Activated T-cell treated with anti-CD3 and anti-CD28 coated beads, Interleukin-2, amount 50 U/mL, for 4 hours (primary cell): ENCODE measurements around the gene PTCH2. TPM values are rescaled to one million over a fixed set of nuclear protein-coding genes. Genes with fewer than 3 reads are reported as not detected.
"Not testable (repeated sequence)": the region's sequence is repeated elsewhere in the genome, so short reads cannot be mapped to it uniquely, and the experiment has no call there.

Experiments used
- ATAC-seq, 2 donors: fragments of 200-7000 bp; cut with Tn5 transposase; one replicate each; pipeline ENCODE4 v1.10.0; 2021
- DNase-seq: peaks from one replicate; pipeline ENCODE4 v3.0.0-alpha.2; 2020
- H3K27me3 Mint-ChIP-seq: one replicate; pipeline ENCODE4 v1.8.0; 2021; ENCODE audit warnings: low read depth, mixed read lengths
- H3K36me3 Mint-ChIP-seq: one replicate; pipeline ENCODE4 v1.8.0; 2022; ENCODE audit warnings: mixed read lengths; ENCODE audit not compliant: insufficient read depth
- H3K4me1 Mint-ChIP-seq: one replicate; pipeline ENCODE4 v1.8.0; 2021; ENCODE audit warnings: low read depth, mixed read lengths
- H3K4me3 Mint-ChIP-seq: one replicate; pipeline ENCODE4 v1.8.0; 2021; ENCODE audit warnings: mild to moderate bottlenecking, moderate library complexity, mixed read lengths
- H3K9me3 Mint-ChIP-seq: one replicate; pipeline ENCODE4 v1.8.0; 2021; ENCODE audit warnings: mixed read lengths
- total RNA-seq, 3 donors: library from RNA; stranded (reverse); gene quantifications; one replicate each; pipeline ENCODE4 v1.2.1, GENCODE V29; 2021

Gene PTCH2
- total RNA-seq, 3 donors from 2014 or later, result 1.4 to 1.9 (median 1.6) TPM

DNA sequence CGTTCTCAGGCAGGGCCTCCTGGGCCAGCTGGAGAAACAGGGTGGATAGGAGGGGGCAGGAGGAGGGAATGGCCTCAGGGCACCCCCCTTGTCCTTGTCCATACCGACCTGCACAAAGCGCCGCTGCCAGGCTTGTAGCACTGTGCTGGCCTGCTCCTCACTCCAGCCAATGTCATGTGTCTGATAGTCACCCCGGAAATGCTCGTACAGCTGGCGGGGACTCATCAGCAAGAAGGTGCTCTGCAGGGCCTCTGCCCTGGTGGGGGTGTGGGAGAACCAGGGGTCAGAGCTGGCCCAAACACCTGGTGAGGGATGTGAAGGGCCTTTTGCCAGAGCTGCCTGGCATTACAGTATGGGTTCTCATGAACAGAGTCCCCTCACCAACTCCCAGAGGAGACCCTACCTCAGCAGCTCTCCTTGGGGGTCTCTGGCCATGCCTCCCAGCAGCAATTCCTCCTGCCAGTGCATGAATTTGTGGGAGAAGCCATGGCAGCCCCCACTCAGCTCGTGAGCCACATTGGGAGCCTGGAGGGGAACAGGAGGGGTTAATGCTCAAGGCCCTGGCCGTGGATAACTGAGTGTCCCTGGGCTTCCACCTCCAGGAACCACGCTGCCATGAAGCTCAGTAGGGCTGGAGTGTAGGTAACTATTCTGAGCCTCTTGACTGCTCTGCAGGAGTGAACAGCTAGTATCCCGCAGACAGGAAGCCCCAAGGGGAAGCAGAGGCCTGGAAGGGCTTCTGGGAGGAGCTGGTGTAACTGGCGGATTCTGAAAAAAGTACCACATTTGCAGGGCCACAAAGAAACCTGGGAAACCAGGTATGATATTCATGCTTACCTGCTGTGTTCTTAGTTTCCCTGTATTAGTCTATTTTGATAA lies 13.3 kb downstream of the PTCH2 start:
- Mint-ChIP-seq H3K9me3 (no peaks in the 10 kb centered on the region), H3K4me1 (no peaks in the 10 kb centered on the region), H3K27me3 (no peaks in the 10 kb centered on the region), H3K36me3 (no peaks in the 10 kb centered on the region), H3K4me3 (no peak overlapping the region)
- DNase-seq (no peak), ATAC-seq (no peak)

DNA sequence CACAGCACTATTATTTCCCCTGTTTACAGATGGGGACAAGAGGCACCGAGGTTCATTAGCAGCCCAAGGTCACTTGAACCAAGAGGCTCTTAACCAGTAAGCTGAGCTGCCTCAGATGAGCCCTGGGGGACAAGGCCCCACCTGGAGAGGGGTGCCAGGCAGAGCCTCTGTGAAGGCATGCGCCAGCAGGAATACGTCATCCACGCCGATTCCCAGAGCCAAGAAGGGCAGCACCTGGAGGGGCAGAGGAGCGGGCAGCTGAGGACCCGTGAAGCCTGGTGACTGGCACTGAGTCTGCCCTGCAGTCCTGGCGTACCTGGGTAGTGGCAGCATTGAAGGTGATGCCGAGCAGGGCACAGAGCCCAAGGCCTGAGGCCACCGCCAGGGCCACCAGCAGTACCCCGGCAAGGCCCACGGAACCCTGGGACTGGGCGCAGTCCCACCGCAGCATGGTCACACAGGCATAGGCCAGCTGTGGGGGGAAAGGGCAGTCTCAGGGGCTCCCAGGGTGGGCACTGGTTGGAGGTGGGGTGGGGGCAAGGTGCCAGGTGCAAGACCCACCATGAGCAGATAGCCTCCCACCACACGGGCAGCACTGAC lies 14.1 kb downstream of the PTCH2 start:
- H3K9me3 Mint-ChIP-seq, result no peaks in the 10 kb centered on the region
- H3K36me3 Mint-ChIP-seq, result no peaks in the 10 kb centered on the region
- H3K4me1 Mint-ChIP-seq, result no peaks in the 10 kb centered on the region
- no peak for ATAC-seq
- no peaks in the 10 kb centered on the region for H3K27me3 Mint-ChIP-seq
- no peak overlapping the region for H3K4me3 Mint-ChIP-seq
- DNase-seq, result no peak

DNA sequence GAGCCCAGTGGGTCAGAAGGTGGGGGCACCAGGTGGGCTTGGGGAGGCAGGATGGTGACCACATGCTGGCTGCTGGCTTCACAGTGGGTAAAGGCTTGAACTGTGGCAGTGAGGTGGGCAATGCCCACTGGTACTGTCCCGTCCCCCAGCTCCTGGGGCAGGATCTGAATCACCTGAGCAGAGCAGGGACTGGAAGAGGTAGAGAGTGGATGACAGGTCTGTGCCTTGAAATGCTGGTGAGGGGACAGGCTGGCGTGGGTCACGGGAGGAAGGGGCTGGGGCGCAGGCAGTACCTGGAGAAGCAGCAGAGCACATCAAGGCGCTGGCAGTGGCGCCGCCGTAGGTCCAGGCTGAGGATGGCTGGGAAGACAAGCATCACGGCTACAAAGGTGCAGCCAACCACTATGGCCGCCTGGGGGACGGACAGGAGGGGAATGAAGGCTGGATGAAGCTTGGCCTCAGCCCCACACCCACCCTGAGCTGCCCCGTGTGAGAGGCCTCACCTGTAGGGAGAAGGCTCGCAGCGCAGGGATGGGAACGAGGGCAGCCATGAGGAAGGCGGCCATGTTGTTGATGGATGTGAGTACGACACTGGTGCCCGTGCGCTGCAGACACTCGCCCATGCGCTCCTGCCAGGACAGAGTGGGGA lies 14.9 kb downstream of the PTCH2 start:
- DNase-seq, result no peak

GRCh38 chr1:44827197-44828002 lies 15.7 kb downstream of the PTCH2 start:
- no peaks in the 10 kb centered on the region for H3K36me3 Mint-ChIP-seq
- no peaks in the 10 kb centered on the region for H3K27me3 Mint-ChIP-seq
- no peak for ATAC-seq
- no peaks in the 10 kb centered on the region for H3K9me3 Mint-ChIP-seq
- H3K4me3 Mint-ChIP-seq, result no peak overlapping the region
- DNase-seq, result no peak
- no peaks in the 10 kb centered on the region for H3K4me1 Mint-ChIP-seq

More for the DNA sequence above, 14.9 kb downstream of the PTCH2 start:
- H3K36me3 Mint-ChIP-seq, result no peaks in the 10 kb centered on the region
- no peaks in the 10 kb centered on the region for H3K27me3 Mint-ChIP-seq
- H3K4me1 Mint-ChIP-seq, result no peaks in the 10 kb centered on the region
- no peaks in the 10 kb centered on the region for H3K9me3 Mint-ChIP-seq
- H3K4me3 Mint-ChIP-seq, result no peak overlapping the region
- ATAC-seq, result no peak

DNA sequence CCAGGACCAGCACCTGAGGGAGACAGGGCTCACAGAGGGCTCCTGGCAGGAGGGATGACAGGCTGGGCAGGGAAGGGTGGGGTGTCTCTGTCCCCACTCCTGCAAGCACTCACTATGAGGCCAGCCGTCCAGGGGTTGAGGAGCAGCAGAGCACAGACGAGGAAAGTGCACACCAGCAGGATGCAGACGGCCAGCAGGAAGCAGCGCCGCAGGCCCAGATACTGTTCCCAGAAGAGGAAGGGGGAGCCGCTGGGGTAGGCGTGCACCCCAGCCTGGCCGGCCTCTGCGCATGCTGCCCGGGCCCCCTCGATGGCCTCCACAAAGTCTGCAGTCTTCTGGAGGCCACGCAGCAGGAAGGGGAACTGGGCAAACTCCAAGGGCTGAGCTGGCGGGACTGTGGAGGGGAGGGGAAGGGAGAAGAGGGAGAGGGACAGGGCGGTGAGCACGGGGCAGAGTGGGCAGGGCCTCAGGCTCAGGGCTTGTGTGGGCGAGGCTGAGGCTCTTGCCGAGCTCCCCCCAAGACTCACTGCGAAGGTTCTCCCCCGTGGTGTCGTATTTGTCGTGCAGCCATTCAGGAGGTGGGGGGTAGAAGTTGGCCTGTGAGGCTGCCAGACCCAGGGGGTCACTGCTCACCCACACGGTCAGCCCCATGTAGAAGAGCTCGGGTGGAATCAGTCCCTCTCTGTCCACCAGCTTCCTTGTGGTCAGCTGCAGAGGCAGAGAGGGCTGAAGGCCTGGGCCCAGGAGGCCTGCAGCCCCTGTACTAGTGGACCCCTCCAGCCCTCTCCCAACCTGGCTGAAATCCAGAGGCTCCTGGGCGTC lies 16.5 kb downstream of the PTCH2 start:
- no peaks in the 10 kb centered on the region for H3K27me3 Mint-ChIP-seq
- H3K4me1 Mint-ChIP-seq, result no peaks in the 10 kb centered on the region
- no peaks in the 10 kb centered on the region for H3K36me3 Mint-ChIP-seq
- no peak overlapping the region for H3K4me3 Mint-ChIP-seq
- no peak for DNase-seq
- no peak for ATAC-seq
- H3K9me3 Mint-ChIP-seq, result no peaks in the 10 kb centered on the region

GRCh38 chr1:44824392-44824791 lies 18.7 kb downstream of the PTCH2 start:
- H3K27me3 Mint-ChIP-seq, H3K9me3 Mint-ChIP-seq, H3K4me3 Mint-ChIP-seq, ATAC-seq, DNase-seq, H3K36me3 Mint-ChIP-seq: not testable (repeated sequence)
- H3K4me1 Mint-ChIP-seq, result peaks cover 14% of the 10 kb centered on the region

GRCh38 chr1:44822981-44823451 lies 20.0 kb downstream of the PTCH2 start:
- H3K27me3 Mint-ChIP-seq, result no peaks in the 10 kb centered on the region
- no peak overlapping the region for H3K4me3 Mint-ChIP-seq
- H3K4me1 Mint-ChIP-seq, result peaks cover 23% of the 10 kb centered on the region
- no peak for ATAC-seq
- no peak for DNase-seq
- H3K9me3 Mint-ChIP-seq, result no peaks in the 10 kb centered on the region
- no peaks in the 10 kb centered on the region for H3K36me3 Mint-ChIP-seq

DNA sequence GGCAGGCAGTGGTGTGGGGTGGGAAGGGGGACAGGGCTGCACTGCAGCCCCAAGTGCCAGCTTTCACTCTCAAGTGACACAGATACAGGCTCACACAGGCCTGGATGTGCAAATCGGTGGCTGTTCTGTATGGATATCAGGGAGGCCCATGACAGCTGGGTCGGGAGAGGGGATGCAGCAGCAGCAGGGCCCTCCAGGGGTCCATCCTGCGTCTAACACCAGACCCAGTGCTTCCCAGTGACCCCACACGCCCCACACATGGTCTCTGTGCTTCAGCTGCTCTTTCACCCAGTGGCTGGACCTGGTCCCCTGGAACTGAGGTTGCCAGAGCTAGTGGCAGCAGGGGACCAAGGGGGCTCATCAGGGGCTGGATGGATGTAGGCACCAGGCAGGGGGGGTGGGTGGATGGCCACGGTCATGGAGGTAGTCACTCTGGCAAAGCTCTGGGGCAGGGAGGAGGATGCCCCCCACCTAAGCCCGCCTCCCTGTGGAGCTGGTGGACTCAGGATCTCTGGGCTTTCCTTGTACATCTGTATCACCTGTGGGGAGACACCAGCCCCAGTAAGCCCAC lies 20.8 kb downstream of the PTCH2 start:
- H3K27me3 Mint-ChIP-seq, result no peaks in the 10 kb centered on the region
- H3K36me3 Mint-ChIP-seq, result no peaks in the 10 kb centered on the region
- no peaks in the 10 kb centered on the region for H3K9me3 Mint-ChIP-seq
- H3K4me1 Mint-ChIP-seq, result peaks cover 29% of the 10 kb centered on the region
- ATAC-seq (no peak), DNase-seq (no peak)
- no peak overlapping the region for H3K4me3 Mint-ChIP-seq

GRCh38 chr1:44821240-44821715 lies 21.8 kb downstream of the PTCH2 start:
- ATAC-seq (no peak), DNase-seq (no peak)
- Mint-ChIP-seq H3K4me1 (peaks cover 29% of the 10 kb centered on the region), H3K27me3 (no peaks in the 10 kb centered on the region), H3K4me3 (no peak overlapping the region), H3K9me3 (no peaks in the 10 kb centered on the region), H3K36me3 (no peaks in the 10 kb centered on the region)

- Mint-ChIP-seq H3K9me3 (no peaks in the 10 kb centered on the region), H3K27me3 (no peaks in the 10 kb centered on the region), H3K4me3 (peak overlapping the region; percentile 89), H3K4me1 (peaks cover 29% of the 10 kb centered on the region), H3K36me3 (no peaks in the 10 kb centered on the region)
- ATAC-seq (peak in 1 of 2 donors; percentile 12), DNase-seq (no peak)
Measured at GRCh38 chr1:44820328-44821239, 22.5 kb downstream of the PTCH2 start.

GRCh38 chr1:44819608-44820327 lies 23.3 kb downstream of the PTCH2 start:
- peak; percentile 91 to 93 for ATAC-seq
- Mint-ChIP-seq H3K9me3 (no peaks in the 10 kb centered on the region), H3K4me1 (peaks cover 36% of the 10 kb centered on the region), H3K27me3 (no peaks in the 10 kb centered on the region), H3K36me3 (peaks cover 6% of the 10 kb centered on the region), H3K4me3 (peak overlapping the region; percentile 89)
- DNase-seq, result peak; percentile 68

GRCh38 chr1:44819196-44819607 lies 23.9 kb downstream of the PTCH2 start:
- H3K36me3 Mint-ChIP-seq, result peaks cover 6% of the 10 kb centered on the region
- peak overlapping the region; percentile 89 for H3K4me3 Mint-ChIP-seq
- DNase-seq (no peak), ATAC-seq (no peak)
- no peaks in the 10 kb centered on the region for H3K9me3 Mint-ChIP-seq
- peaks cover 38% of the 10 kb centered on the region for H3K4me1 Mint-ChIP-seq
- no peaks in the 10 kb centered on the region for H3K27me3 Mint-ChIP-seq
